IMR-90 (cell line): Measurements from ENCODE around the gene YBX2. TPM values are rescaled to one million over a fixed set of nuclear protein-coding genes. Genes with fewer than 3 reads are reported as not detected.
"Not testable (repeated sequence)": the region's sequence is repeated elsewhere in the genome, so short reads cannot be mapped to it uniquely, and the experiment has no call there.

Source experiments
- ATAC-seq: fragments of 200-7000 bp; cut with Tn5 transposase; 2 replicates; pipeline ENCODE4 v1.9.1; 2020; ENCODE audit warnings: low read depth, mild to moderate bottlenecking, moderate library complexity
- BruUV-seq: library from RNA; stranded (reverse); fragments of 400-500 nt; replicated peaks from 2 replicates; lab custom pipeline; 2021; lab: Mats Ljungman, UMichigan
- CTCF ChIA-PET: fragments of 300-600 bp; formaldehyde crosslinking; extraction: SDS; loops from one replicate; lab custom pipeline; 2021; ENCODE audit warnings: antibody characterized with exemption; lab: Yijun Ruan, JAX
- POLR2A ChIA-PET: fragments of 300-600 bp; sonication (Branson Sonifier 250); formaldehyde crosslinking; loops from one replicate; lab custom pipeline; 2022; ENCODE audit warnings: antibody characterized with exemption; ENCODE audit not compliant: unreplicated experiment; lab: Charles Lee
- DNase-seq: peaks from one replicate; pipeline ENCODE4 v3.0.0; 2013
- H2AFZ ChIP-seq: replicated peaks from 2 replicates; pipeline ENCODE3; 2013; ENCODE audit warnings: low read length, mild to moderate bottlenecking; ENCODE audit not compliant: poor library complexity
- H2AK5ac ChIP-seq: 2 replicates; pipeline ENCODE4 v1.6.1; 2013; ENCODE audit warnings: low read depth, low read length, inconsistent platforms
- H2AK9ac ChIP-seq: replicated peaks from 2 replicates; pipeline ENCODE3; 2013; ENCODE audit warnings: mild to moderate bottlenecking, low read depth, low read length, moderate library complexity; ENCODE audit not compliant: poor library complexity
- H2BK120ac ChIP-seq: 2 replicates; pipeline ENCODE4 v1.6.1; 2013; ENCODE audit warnings: low read depth, low read length, inconsistent platforms
- H2BK15ac ChIP-seq: 3 replicates; pipeline ENCODE4 v1.6.1; 2013; ENCODE audit warnings: low read depth, low read length, inconsistent platforms
- H2BK20ac ChIP-seq: 2 replicates; pipeline ENCODE4 v1.6.1; 2013; ENCODE audit warnings: low read depth, mild to moderate bottlenecking, inconsistent platforms, low read length, moderate library complexity
- H2BK5ac ChIP-seq: 2 replicates; pipeline ENCODE4 v1.6.1; 2013; ENCODE audit warnings: mild to moderate bottlenecking, low read depth, low read length, inconsistent platforms; ENCODE audit not compliant: poor library complexity, severe bottlenecking
- H3K14ac ChIP-seq: replicated peaks from 2 replicates; pipeline ENCODE4 v1.6.1; 2013; ENCODE audit warnings: low read depth, low read length, inconsistent platforms
- H3K18ac ChIP-seq: 2 replicates; pipeline ENCODE4 v1.6.1; 2013; ENCODE audit warnings: low read depth, low read length, control low read depth
- H3K23ac ChIP-seq: 2 replicates; pipeline ENCODE4 v1.6.1; 2013; ENCODE audit warnings: low read depth, low read length, inconsistent platforms
- H3K27ac ChIP-seq: 2 replicates; pipeline ENCODE4 v1.5.1; 2013; ENCODE audit warnings: mild to moderate bottlenecking, control low read depth, low read length; ENCODE audit not compliant: insufficient read depth
- H3K27me3 ChIP-seq: 2 replicates; pipeline ENCODE4 v1.6.1; 2013; ENCODE audit warnings: low read length; ENCODE audit not compliant: control insufficient read depth, insufficient read depth
- H3K36me3 ChIP-seq: 2 replicates; pipeline ENCODE4 v1.6.1; 2013; ENCODE audit warnings: low read length, mixed read lengths; ENCODE audit not compliant: control insufficient read depth, insufficient read depth
- H3K4ac ChIP-seq: 2 replicates; pipeline ENCODE4 v1.6.1; 2013; ENCODE audit warnings: low read depth, low read length, inconsistent platforms
- H3K4me1 ChIP-seq: 2 replicates; pipeline ENCODE4 v1.6.1; 2013; ENCODE audit warnings: low read length, mixed read lengths; ENCODE audit not compliant: control insufficient read depth, insufficient read depth
- H3K4me2 ChIP-seq: 2 replicates; pipeline ENCODE4 v1.6.1; 2013; ENCODE audit warnings: low read depth, mild to moderate bottlenecking, control low read depth, low read length, moderate library complexity
- H3K4me3 ChIP-seq: 2 replicates; pipeline ENCODE4 v1.5.1; 2013; ENCODE audit warnings: low read depth, mild to moderate bottlenecking, control low read depth, low read length, moderate library complexity; ENCODE audit not compliant: insufficient read depth
- H3K56ac ChIP-seq: 2 replicates; pipeline ENCODE4 v1.6.1; 2013; ENCODE audit warnings: low read length, inconsistent platforms; ENCODE audit not compliant: insufficient read depth; ENCODE audit errors: extremely low read depth
- H3K79me1 ChIP-seq, 2 experiments: 2 replicates each; pipeline ENCODE4 v1.6.1; 2013; ENCODE audit warnings: low read length in 2 of 2, inconsistent platforms in 1 of 2, low read depth in 1 of 2
- H3K9ac ChIP-seq: 2 replicates; pipeline ENCODE4 v1.6.1; 2013; ENCODE audit warnings: low read depth, low read length, control low read depth
- H3K9me1 ChIP-seq: 2 replicates; pipeline ENCODE4 v1.6.1; 2013; ENCODE audit warnings: low read length, inconsistent platforms; ENCODE audit not compliant: insufficient read depth
- H3K9me3 ChIP-seq: 2 replicates; pipeline ENCODE4 v1.6.1; 2013; ENCODE audit warnings: low read length; ENCODE audit not compliant: control insufficient read depth, insufficient read depth
- H4K20me1 ChIP-seq: 2 replicates; pipeline ENCODE4 v1.6.1; 2013; ENCODE audit warnings: low read length, inconsistent platforms; ENCODE audit not compliant: insufficient read depth
- H4K5ac ChIP-seq: 2 replicates; pipeline ENCODE4 v1.6.1; 2013; ENCODE audit warnings: mild to moderate bottlenecking, low read depth, low read length, control low read depth
- H4K8ac ChIP-seq, 2 experiments: 2 replicates each; pipeline ENCODE4 v1.6.1; 2013; ENCODE audit warnings: low read depth in 2 of 2, low read length in 2 of 2, control low read depth in 1 of 2, inconsistent platforms in 1 of 2
- H4K91ac ChIP-seq: 2 replicates; pipeline ENCODE4 v1.6.1; 2013; ENCODE audit warnings: low read depth, low read length, inconsistent platforms; ENCODE audit not compliant: insufficient read depth
- CEBPB ChIP-seq: IDR thresholded peaks from 2 replicates; pipeline ENCODE4 v1.6.1; 2012; ENCODE audit warnings: low read depth, low read length, improper control_type of control experiment
- FOS ChIP-seq: fragments of 150-350 bp; IDR thresholded peaks from 2 replicates; pipeline ENCODE4 v1.6.1; 2016; ENCODE audit warnings: low read depth, low read length
- MXI1 ChIP-seq: IDR thresholded peaks from 2 replicates; pipeline ENCODE4 v1.6.1; 2012; ENCODE audit warnings: low read depth, mild to moderate bottlenecking, low read length, moderate library complexity, borderline replicate concordance
- RCOR1 ChIP-seq: IDR thresholded peaks from 2 replicates; pipeline ENCODE4 v1.6.1; 2012; ENCODE audit warnings: mild to moderate bottlenecking, low read length, improper control_type of control experiment; ENCODE audit not compliant: insufficient replicate concordance
- RFX5 ChIP-seq: IDR thresholded peaks from 2 replicates; pipeline ENCODE4 v1.8.0; 2012; ENCODE audit warnings: low read depth, mild to moderate bottlenecking, low read length, moderate library complexity
- SMC3 ChIP-seq: fragments of 150-350 bp; IDR thresholded peaks from 2 replicates; pipeline ENCODE4 v1.6.1; 2016; ENCODE audit warnings: low read depth, mild to moderate bottlenecking, antibody characterized with exemption, low read length, moderate library complexity
- WGBS, 2 experiments: methylation state at CpG; one replicate each; pipeline versions ENCODE4 v1.1.5 to v1.1.7; 2013; ENCODE audit warnings: missing lambda C conversion rate in 2 of 2; ENCODE audit not compliant: insufficient read length in 1 of 2; ENCODE audit errors: extremely low coverage in 2 of 2; 5-methylcytosine and 5-hydroxymethylcytosine counted together
- dilution Hi-C: fragments of 300-500 bp; cut with HindIII; formaldehyde crosslinking; loops from one replicate; pipeline ENCODE4 v1.14.3; 2018; ENCODE audit warnings: low sequenced_read_pairs; ENCODE audit not compliant: unreplicated experiment
- in situ Hi-C: fragments of 300-500 bp; cut with MboI; formaldehyde crosslinking; loops from 3 replicates; pipeline ENCODE4 v1.14.3; 2019; ENCODE audit warnings: low sequenced_read_pairs, inconsistent platforms, mixed read lengths
- intact Hi-C: fragments of 100-400 bp; cut with micrococcal nuclease; formaldehyde crosslinking; loops from 2 replicates; pipeline ENCODE4 v1.10.0; 2022
- polyA plus RNA-seq, 3 experiments: library from polyadenylated mRNA; depleted of rRNA; stranded (reverse); fragments of >200 nt; gene quantifications; 2 replicates each; pipeline ENCODE4 v1.2.3, GENCODE V29; 2012; ENCODE audit warnings: low replicate concordance in 1 of 3
- total RNA-seq: library from RNA; depleted of rRNA; stranded (reverse); fragments of >200 nt; gene quantifications from 2 replicates; pipeline ENCODE4 v1.2.3, GENCODE V29; 2012

The YBX2 gene
- total and polyA plus RNA-seq, 2 of the 4 experiments (the other 2 are of a cell fraction): 0.17 TPM; not detected in 1

DNA sequence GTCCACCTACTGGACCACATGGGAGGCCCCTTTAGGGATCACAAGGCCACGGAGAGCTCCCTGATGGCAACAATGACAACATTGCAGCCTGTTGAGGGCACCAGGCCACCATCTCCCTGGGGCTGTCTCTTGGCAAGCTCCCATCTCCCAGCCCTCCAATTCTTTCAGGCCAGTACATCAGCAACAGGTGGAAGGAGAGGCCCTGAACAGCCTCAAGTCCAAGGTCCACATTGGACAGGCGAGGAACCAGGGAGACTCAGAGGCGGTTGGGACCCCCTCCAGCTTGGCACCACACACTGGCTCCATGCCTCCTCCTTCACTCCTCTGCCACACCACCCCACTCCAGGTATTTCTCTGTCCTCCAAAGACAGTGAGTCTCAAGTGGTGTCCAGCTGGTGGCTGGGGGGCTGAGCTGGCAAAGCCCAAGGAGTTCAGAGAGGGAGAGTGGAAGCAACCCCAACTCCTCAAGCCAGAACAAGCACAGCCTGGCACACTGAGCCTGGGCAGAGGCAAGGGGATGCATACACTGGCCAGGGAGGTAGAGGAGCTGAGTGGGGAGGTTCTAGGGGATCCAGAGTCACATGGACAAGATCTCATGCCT is 40.6 kb upstream of the YBX2 start:
- dilution Hi-C loops: no loop called here
- CTCF ChIA-PET: no interaction called here

GRCh38 chr17:7332600-7333069 is 38.2 kb upstream of the YBX2 start:
- H3K9ac ChIP-seq, ATAC-seq, H3K36me3 ChIP-seq, H3K27me3 ChIP-seq, H3K56ac ChIP-seq, H3K27ac ChIP-seq, H2AFZ ChIP-seq, H2BK20ac ChIP-seq, H3K14ac ChIP-seq, H4K5ac ChIP-seq, H3K4ac ChIP-seq, H3K4me1 ChIP-seq, H4K20me1 ChIP-seq, dilution Hi-C loops, H3K23ac ChIP-seq, H3K4me3 ChIP-seq, H2BK120ac ChIP-seq, POLR2A ChIA-PET, intact Hi-C loops, BruUV-seq, H4K8ac ChIP-seq, H3K9me1 ChIP-seq, H2AK5ac ChIP-seq, DNase-seq, H2BK15ac ChIP-seq, H3K9me3 ChIP-seq, CTCF ChIA-PET, H3K18ac ChIP-seq, H3K4me2 ChIP-seq, H2AK9ac ChIP-seq, H4K91ac ChIP-seq, H2BK5ac ChIP-seq: not testable (repeated sequence)
- H3K79me1 ChIP-seq: peaks cover 10 to 13% of the 10 kb centered on the region in 2 experiments; a peak in 3 of 4 replicates
- 57% methylated on average over 7 of the region's 14 CpGs; no CpG with 5 or more reads in 1 of the 2 experiments for WGBS, 2 experiments
- in situ Hi-C loops: loop anchor here (5.0 kb wide), 1 partner anchor 55 kb away; no protein-coding TSS in a partner anchor

More for the DNA sequence above, 40.6 kb upstream of the YBX2 start:
- Histone ChIP-seq H2BK120ac (no peak overlapping the region), H2BK5ac (no peak overlapping the region), H3K18ac (no peak overlapping the region), H3K9ac (no peak overlapping the region), H4K91ac (no peak overlapping the region), H3K27me3 (peaks cover 11% of the 10 kb centered on the region), H4K8ac (no peak overlapping the region), H3K27ac (no peak overlapping the region), H3K4me2 (no peak overlapping the region), H3K14ac (no peak overlapping the region), H4K20me1 (no peaks in the 10 kb centered on the region), H2AK9ac (no peak overlapping the region), H4K5ac (no peak overlapping the region), H3K4ac (no peak overlapping the region), H3K36me3 (no peaks in the 10 kb centered on the region), H3K9me1 (no peaks in the 10 kb centered on the region), H2BK15ac (no peak overlapping the region), H3K4me3 (no peak overlapping the region), H3K79me1 (no peaks in the 10 kb centered on the region), H2BK20ac (no peak overlapping the region), H2AK5ac (no peak overlapping the region), H3K56ac (no peak overlapping the region), H2AFZ (no peak overlapping the region), H3K4me1 (peaks cover 3% of the 10 kb centered on the region; the same call in 1 of the 2 replicates), H3K9me3 (no peaks in the 10 kb centered on the region), H3K23ac (no peak overlapping the region)
- no TSS peak for BruUV-seq
- ATAC-seq: no peak
- no peak for DNase-seq
- POLR2A ChIA-PET: no interaction called here
- in situ Hi-C loops (loop anchor here (5.0 kb wide), 1 partner anchor 58 kb away; no protein-coding TSS in a partner anchor), intact Hi-C loops (no loop called here)
- 60% methylated on average over 1 of the region's 3 CpGs; no CpG with 5 or more reads in 1 of the 2 experiments for WGBS, 2 experiments
- TF ChIP-seq FOS (no peak), SMC3 (no peak), MXI1 (no peak), CEBPB (no peak), RCOR1 (no peak), RFX5 (no peak)
